Stimulated activated CD8-positive, alpha-beta memory T cell treated with anti-CD3 and anti-CD28 coated beads, Interleukin-12 subunit alpha, Interleukin-12 subunit beta, amount 100 ng/mL, for 1 hour (primary cell): ENCODE measurements around the gene RETN.

Experiments
- DNase-seq: peaks from one replicate; pipeline ENCODE4 v3.0.0-alpha.2; 2020; ENCODE audit warnings: low read depth

Gene RETN

DNA sequence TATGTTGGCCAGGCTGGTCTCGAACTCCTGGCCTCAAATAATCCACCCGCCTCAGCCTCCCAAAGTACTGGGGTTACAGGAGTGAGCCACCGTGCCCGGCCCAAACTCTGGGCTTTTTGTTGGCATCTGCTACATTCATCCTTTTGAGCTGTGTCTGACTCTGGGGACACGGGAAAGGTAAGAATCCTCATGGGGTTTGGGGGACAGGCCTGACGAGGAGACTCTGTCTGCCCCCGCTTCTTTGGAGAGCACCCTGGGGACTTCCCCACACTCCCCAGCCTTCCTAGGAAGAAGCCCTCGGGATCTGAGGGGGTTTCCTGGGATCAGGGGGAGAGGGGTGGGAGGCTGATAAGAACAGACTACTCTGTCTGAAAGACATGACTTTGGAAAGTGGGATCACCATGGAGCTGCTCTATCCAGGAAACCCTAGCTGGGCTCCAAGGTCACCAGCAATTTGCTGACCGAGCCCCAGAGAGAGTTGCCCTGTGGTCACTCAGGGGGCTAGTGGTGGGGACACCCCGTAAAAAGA lies 41.1 kb downstream of the RETN start:
- no peak for DNase-seq

DNA sequence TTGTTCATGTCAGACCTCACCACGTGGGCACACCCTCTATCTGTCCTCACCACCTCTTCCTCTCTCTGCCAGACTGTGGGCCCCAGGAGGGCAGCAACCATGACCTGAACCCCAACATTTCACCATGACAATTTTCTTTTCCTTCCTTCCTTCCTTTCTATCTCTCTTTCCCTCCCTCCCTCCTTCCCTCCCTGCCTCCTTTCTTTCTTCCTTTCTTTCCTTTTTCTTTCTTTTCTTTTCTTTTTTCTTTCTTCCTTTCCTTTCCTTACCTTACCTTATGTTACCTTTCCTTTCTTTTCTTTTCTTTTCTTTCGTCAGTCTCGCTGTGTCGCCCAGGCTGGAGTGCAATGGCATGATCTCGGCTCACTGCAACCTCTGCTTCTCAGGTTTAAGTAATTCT lies 41.8 kb downstream of the RETN start:
- no peak for DNase-seq

DNA sequence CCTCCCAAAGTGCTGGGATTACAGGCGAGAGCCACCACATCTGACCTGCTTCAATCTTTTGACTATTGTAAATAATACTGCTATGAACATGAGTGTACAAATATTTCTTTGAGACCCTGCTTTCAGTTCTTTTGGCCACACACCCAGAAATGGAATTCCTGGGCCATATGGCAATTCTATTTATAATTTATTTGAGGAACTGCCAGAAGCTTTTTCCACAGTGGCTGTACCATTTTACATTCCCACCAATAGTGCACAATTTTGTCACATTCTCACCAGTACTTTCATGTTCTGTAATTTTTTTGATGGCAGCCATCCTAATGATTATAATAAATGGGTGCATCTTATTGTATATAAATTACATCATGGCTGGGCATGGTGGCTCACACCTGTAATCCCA lies 46.8 kb downstream of the RETN start:
- no peak for DNase-seq

DNA sequence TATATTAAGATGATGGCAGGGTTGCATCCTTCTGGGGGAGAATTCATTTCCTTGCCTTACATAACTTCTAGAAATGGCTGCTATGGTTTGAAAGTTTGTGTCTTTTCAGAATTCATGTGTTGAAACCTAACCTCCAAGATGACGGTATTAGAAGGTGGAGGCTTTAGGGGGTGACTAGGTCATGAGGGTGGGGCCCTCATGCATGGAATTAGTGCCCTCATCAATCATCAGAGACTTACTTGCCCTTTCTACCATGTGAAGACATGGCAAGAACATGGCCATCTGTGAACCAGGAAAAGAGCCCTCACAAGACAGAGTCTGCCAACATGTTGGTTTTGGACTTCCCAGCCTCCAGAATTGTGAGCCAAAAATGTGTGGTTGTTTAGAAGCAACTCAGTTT lies 47.9 kb downstream of the RETN start:
- no peak for DNase-seq

DNA sequence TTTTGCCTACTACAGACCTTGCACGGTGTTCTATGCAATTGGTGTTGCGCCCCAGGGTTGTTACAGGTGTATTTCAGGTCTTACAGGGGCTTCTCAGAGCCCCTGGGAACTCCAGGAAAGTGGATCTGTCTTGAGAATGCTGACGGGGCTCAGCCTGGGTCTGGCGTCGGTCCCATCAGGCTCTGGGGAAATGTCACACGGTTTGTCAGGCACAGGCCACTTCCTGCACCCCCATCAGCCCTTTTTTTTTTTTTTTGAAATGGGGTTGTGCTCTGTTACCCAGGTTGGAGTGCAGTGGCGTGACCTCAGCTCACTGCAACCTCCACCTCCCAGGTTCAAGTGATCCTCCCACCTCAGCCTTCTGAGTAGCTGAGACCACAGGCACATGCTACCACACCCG lies 49.8 kb downstream of the RETN start:
- DNase-seq, result no peak
